Neuronal stem cell (in vitro differentiated cells): ENCODE data around the gene RPS3A. TPM values are rescaled to one million over a fixed set of nuclear protein-coding genes. Genes with fewer than 3 reads are reported as not detected.
"Not testable (repeated sequence)": the region's sequence is repeated elsewhere in the genome, so short reads cannot be mapped to it uniquely, and the experiment has no call there.

Source experiments
- DNase-seq: peaks from one replicate; pipeline ENCODE4 v3.0.0-alpha.2; 2013; ENCODE audit warnings: low spot score
- H2AFZ ChIP-seq: one replicate; pipeline ENCODE4 v1.6.1; 2013; ENCODE audit warnings: mild to moderate bottlenecking, low read length, inconsistent platforms
- H2AK5ac ChIP-seq: 2 replicates; pipeline ENCODE4 v1.6.1; 2013; ENCODE audit warnings: low read depth, mild to moderate bottlenecking, inconsistent platforms, low read length, moderate library complexity, mixed read lengths
- H2BK120ac ChIP-seq: 2 replicates; pipeline ENCODE4 v1.6.1; 2013; ENCODE audit warnings: low read depth, mild to moderate bottlenecking, inconsistent platforms, low read length, moderate library complexity, mixed read lengths
- H2BK12ac ChIP-seq: one replicate; pipeline ENCODE4 v1.6.1; 2013; ENCODE audit warnings: low read length, inconsistent platforms
- H2BK15ac ChIP-seq: 2 replicates; pipeline ENCODE4 v1.6.1; 2013; ENCODE audit warnings: mild to moderate bottlenecking, low read length, inconsistent platforms, mixed read lengths
- H2BK5ac ChIP-seq: one replicate; pipeline ENCODE4 v1.6.1; 2013; ENCODE audit warnings: inconsistent platforms, mild to moderate bottlenecking, low read length, moderate library complexity
- H3K14ac ChIP-seq: one replicate; pipeline ENCODE4 v1.6.1; 2013; ENCODE audit warnings: low read length, inconsistent platforms
- H3K18ac ChIP-seq: 2 replicates; pipeline ENCODE4 v1.6.1; 2013; ENCODE audit warnings: low read length, inconsistent platforms
- H3K23ac ChIP-seq: 2 replicates; pipeline ENCODE4 v1.6.1; 2013; ENCODE audit warnings: low read depth, mild to moderate bottlenecking, mixed read lengths, low read length, inconsistent platforms; ENCODE audit not compliant: poor library complexity
- H3K27ac ChIP-seq: replicated peaks from 3 replicates; pipeline ENCODE4 v1.5.1; 2013; ENCODE audit warnings: low read length, inconsistent platforms
- H3K27me3 ChIP-seq, 3 experiments: 2 replicates each; pipeline ENCODE4 v1.6.1; 2013; ENCODE audit warnings: low read length in 3 of 3, mild to moderate bottlenecking in 2 of 3, inconsistent platforms in 1 of 3, low read depth in 1 of 3, mixed read lengths in 1 of 3, moderate library complexity in 1 of 3; ENCODE audit not compliant: control insufficient read depth in 3 of 3, insufficient read depth in 3 of 3
- H3K36me3 ChIP-seq, 2 donors: replicated peaks in 1 of 2; 2 replicates each; pipeline ENCODE4 v1.6.1; 2013; ENCODE audit warnings: low read length in 2 of 2; ENCODE audit not compliant: control insufficient read depth in 2 of 2, insufficient read depth in 2 of 2
- H3K4ac ChIP-seq: 2 replicates; pipeline ENCODE4 v1.6.1; 2013; ENCODE audit warnings: inconsistent platforms, mild to moderate bottlenecking, low read length, moderate library complexity
- H3K4me1 ChIP-seq, 2 donors: 1 replicate in 1 of 2; 2 replicates in 1 of 2; pipeline ENCODE4 v1.6.1; 2013; ENCODE audit warnings: low read length in 2 of 2, low read depth in 1 of 2; ENCODE audit not compliant: control insufficient read depth in 2 of 2, insufficient read depth in 1 of 2
- H3K4me2 ChIP-seq: one replicate; pipeline ENCODE4 v1.6.1; 2013; ENCODE audit warnings: mild to moderate bottlenecking, low read length, inconsistent platforms; ENCODE audit not compliant: insufficient read depth, poor library complexity, severe bottlenecking
- H3K4me3 ChIP-seq, 2 donors: 2 replicates each; pipeline ENCODE4 v1.5.1; 2013; ENCODE audit warnings: low read length in 2 of 2, mild to moderate bottlenecking in 2 of 2, inconsistent platforms in 1 of 2, moderate library complexity in 1 of 2
- H3K79me1 ChIP-seq: one replicate; pipeline ENCODE4 v1.6.1; 2013; ENCODE audit warnings: low read depth, mild to moderate bottlenecking, inconsistent platforms, low read length, moderate library complexity
- H3K9ac ChIP-seq: one replicate; pipeline ENCODE4 v1.6.1; 2013; ENCODE audit warnings: mild to moderate bottlenecking, low read depth, low read length, inconsistent platforms; ENCODE audit not compliant: poor library complexity
- H3K9me3 ChIP-seq, 2 donors: replicated peaks in 1 of 2; 2 replicates each; pipeline versions ENCODE3 to v1.6.1; 2013; ENCODE audit warnings: low read length in 2 of 2, mild to moderate bottlenecking in 2 of 2, inconsistent platforms in 1 of 2, low read depth in 1 of 2, mixed read lengths in 1 of 2, moderate library complexity in 1 of 2; ENCODE audit not compliant: control insufficient read depth in 2 of 2, insufficient read depth in 1 of 2
- H4K8ac ChIP-seq: one replicate; pipeline ENCODE4 v1.6.1; 2013; ENCODE audit warnings: low read depth, mild to moderate bottlenecking, inconsistent platforms, low read length, moderate library complexity
- H4K91ac ChIP-seq: one replicate; pipeline ENCODE4 v1.6.1; 2013; ENCODE audit warnings: low read length, low read depth, mild to moderate bottlenecking, inconsistent platforms; ENCODE audit not compliant: poor library complexity
- WGBS, 2 donors: extraction: QIAGEN DNeasy Blood & Tissue Kit; methylation state at CpG; one replicate each; pipeline ENCODE4 v1.1.7; 2013; ENCODE audit warnings: missing lambda C conversion rate in 2 of 2, mixed read lengths in 1 of 2; ENCODE audit not compliant: insufficient read length in 2 of 2, insufficient replicate concordance in 1 of 2; ENCODE audit errors: extremely low coverage in 2 of 2; 5-methylcytosine and 5-hydroxymethylcytosine counted together
- polyA plus RNA-seq, 2 experiments: library from polyadenylated mRNA; stranded (reverse); fragments of 200-250 nt; gene quantifications; one replicate each; pipeline ENCODE4 v1.2.3, GENCODE V29; 2013

Gene RPS3A
- polyA plus RNA-seq (2013, experiment 1 of 2): 7,710 TPM
- 7,461 TPM for polyA plus RNA-seq (2013, experiment 2 of 2)

- Histone ChIP-seq H3K27ac (peak within 1 kb of the TSS; percentile 41), H3K27me3 (no peaks in the 10 kb centered on the region), H2AK5ac (no peak within 1 kb of the TSS), H3K18ac (peak within 1 kb of the TSS; percentile 95), H4K8ac (no peak within 1 kb of the TSS), H3K23ac (peak within 1 kb of the TSS; percentile 70), H3K79me1 (no peaks in the 10 kb centered on the region), H2BK120ac (no peak within 1 kb of the TSS), H3K4me2 (peak within 1 kb of the TSS; percentile 72), H3K9ac (peak within 1 kb of the TSS; percentile 88), H3K14ac (peak within 1 kb of the TSS; percentile 25), H2BK12ac (no peak within 1 kb of the TSS), H2BK5ac (peak within 1 kb of the TSS; percentile 40), H3K9me3 (no peaks in the 10 kb centered on the region), H3K36me3 (peaks cover 15 to 46% of the 10 kb centered on the region in 2 donors), H2AFZ (peak within 1 kb of the TSS; percentile 96), H3K4me3 (peak within 1 kb of the TSS; percentile 87 to 95), H2BK15ac (no peak within 1 kb of the TSS), H4K91ac (peak within 1 kb of the TSS; percentile 68), H3K4me1 (peaks cover 5 to 6% of the 10 kb centered on the region in 2 donors), H3K4ac (no peak within 1 kb of the TSS)
- WGBS, 2 donors: no CpG with 5 or more reads among the region's 69 CpGs
- DNase-seq: peak; percentile 95
Observed at GRCh38 chr4:151099229-151099975, at the start of gene RPS3A. Gene RPS3A, plus strand, starts transcription at chr4:151099628. Its CDS starts 25 bp downstream, at chr4:151099653.

GRCh38 chr4:151052785-151053184 is 46.6 kb upstream of the RPS3A start:
- no peak overlapping the region for H4K8ac ChIP-seq
- H3K27me3 ChIP-seq: no peaks in the 10 kb centered on the region
- no peak overlapping the region for H2BK5ac ChIP-seq
- DNase-seq: no peak
- no peak overlapping the region for H3K27ac ChIP-seq
- H3K36me3 ChIP-seq: no peaks in the 10 kb centered on the region
- H3K4me1 ChIP-seq: peaks cover 0 to 8% of the 10 kb centered on the region in 2 donors
- no peak overlapping the region for H3K9ac ChIP-seq
- no CpG with 5 or more reads among the region's 3 CpGs for WGBS, 2 donors
- H2AFZ ChIP-seq: no peak overlapping the region
- H4K91ac ChIP-seq: no peak overlapping the region
- no peak overlapping the region for H3K4ac ChIP-seq
- no peak overlapping the region for H2BK15ac ChIP-seq
- no peak overlapping the region for H3K18ac ChIP-seq
- H3K79me1 ChIP-seq: no peaks in the 10 kb centered on the region
- H2BK120ac ChIP-seq: no peak overlapping the region
- H3K9me3 ChIP-seq: no peaks in the 10 kb centered on the region
- H3K4me2 ChIP-seq: no peak overlapping the region
- H3K4me3 ChIP-seq: no peak overlapping the region
- H2BK12ac ChIP-seq: no peak overlapping the region
- H3K14ac ChIP-seq: no peak overlapping the region
- no peak overlapping the region for H2AK5ac ChIP-seq
- H3K23ac ChIP-seq: no peak overlapping the region

- H2AK5ac ChIP-seq: no peak overlapping the region
- H3K27me3 ChIP-seq: no peaks in the 10 kb centered on the region
- H3K9me3 ChIP-seq: no peaks in the 10 kb centered on the region
- H2AFZ ChIP-seq: peak overlapping the region; percentile 51
- no peak overlapping the region for H3K4ac ChIP-seq
- no peak overlapping the region for H2BK5ac ChIP-seq
- no peak overlapping the region for H3K9ac ChIP-seq
- H3K27ac ChIP-seq: no peak overlapping the region
- no peak for DNase-seq
- no peaks in the 10 kb centered on the region for H3K79me1 ChIP-seq
- no peak overlapping the region for H4K8ac ChIP-seq
- no peak overlapping the region for H4K91ac ChIP-seq
- no peaks in the 10 kb centered on the region for H3K36me3 ChIP-seq
- H3K4me1 ChIP-seq: no peaks in the 10 kb centered on the region
- no peak overlapping the region for H3K4me2 ChIP-seq
- no peak overlapping the region for H3K4me3 ChIP-seq
- no peak overlapping the region for H3K18ac ChIP-seq
- H3K14ac ChIP-seq: no peak overlapping the region
- no peak overlapping the region for H2BK120ac ChIP-seq
- no peak overlapping the region for H2BK12ac ChIP-seq
- no peak overlapping the region for H2BK15ac ChIP-seq
- no peak overlapping the region for H3K23ac ChIP-seq
- no CpG with 5 or more reads among the region's 1 CpG for WGBS, 2 donors
Observed at GRCh38 chr4:151055539-151055938, 43.9 kb upstream of the RPS3A start.

- not testable (repeated sequence) for H3K4me2 ChIP-seq, H3K4me1 ChIP-seq, H3K9me3 ChIP-seq, H3K27me3 ChIP-seq, H3K4ac ChIP-seq, H2BK5ac ChIP-seq, DNase-seq, H3K18ac ChIP-seq, H3K23ac ChIP-seq, H2AK5ac ChIP-seq, H3K4me3 ChIP-seq, H2BK12ac ChIP-seq, H2BK15ac ChIP-seq, H2BK120ac ChIP-seq, H3K27ac ChIP-seq, H3K9ac ChIP-seq, H3K14ac ChIP-seq, H3K36me3 ChIP-seq, H4K91ac ChIP-seq, H4K8ac ChIP-seq, H3K79me1 ChIP-seq, H2AFZ ChIP-seq
- no CpG with 5 or more reads among the region's 3 CpGs for WGBS, 2 donors
Observed at GRCh38 chr4:151063143-151063542, 36.3 kb upstream of the RPS3A start.
